SIG-M5 treated with dmso at 0.1 percent for 504 hours (cell line): ENCODE data around the gene PIP5K1C.

Experiments
- DNase-seq: peaks from one replicate; lab custom pipeline; 2025; ENCODE audit not compliant: unreplicated experiment; lab: John Stamatoyannopoulos, UW

PIP5K1C gene

GRCh38 chr19:3694361-3695123 lies 5.7 kb downstream of the PIP5K1C start:
- no peak for DNase-seq

GRCh38 chr19:3693025-3693925 lies 7.0 kb downstream of the PIP5K1C start:
- DNase-seq, result no peak

GRCh38 chr19:3692141-3693024 lies 7.9 kb downstream of the PIP5K1C start:
- no peak for DNase-seq

- no peak for DNase-seq
These were observed 8.5 kb downstream of the PIP5K1C start for GRCh38 chr19:3691726-3692125.

- no peak for DNase-seq
These were observed 8.9 kb downstream of the PIP5K1C start for GRCh38 chr19:3691372-3691716.

- no peak for DNase-seq
These were observed 9.5 kb downstream of the PIP5K1C start for GRCh38 chr19:3690551-3691371.

- DNase-seq, result no peak
These were observed 12.2 kb downstream of the PIP5K1C start for GRCh38 chr19:3687774-3688706.

GRCh38 chr19:3687393-3687773 lies 12.9 kb downstream of the PIP5K1C start:
- DNase-seq, result no peak

- DNase-seq, result no peak
These were observed 15.4 kb downstream of the PIP5K1C start for GRCh38 chr19:3684817-3685410.

GRCh38 chr19:3684054-3684816 lies 16.0 kb downstream of the PIP5K1C start:
- DNase-seq, result no peak

GRCh38 chr19:3683405-3684053 lies 16.7 kb downstream of the PIP5K1C start:
- DNase-seq, result no peak

- DNase-seq, result no peak
These were observed 17.4 kb downstream of the PIP5K1C start for GRCh38 chr19:3682741-3683404.

- no peak for DNase-seq
These were observed 18.0 kb downstream of the PIP5K1C start for GRCh38 chr19:3682286-3682685.

GRCh38 chr19:3680939-3681338 lies 19.3 kb downstream of the PIP5K1C start:
- DNase-seq, result no peak

- DNase-seq, result no peak
These were observed 20.7 kb downstream of the PIP5K1C start for GRCh38 chr19:3679581-3679980.

- no peak for DNase-seq
These were observed 21.1 kb downstream of the PIP5K1C start for GRCh38 chr19:3679138-3679537.

GRCh38 chr19:3678188-3678587 lies 22.1 kb downstream of the PIP5K1C start:
- DNase-seq, result no peak
